OCI-LY3 (cell line): ENCODE results near the gene FGF22.
"Not testable (repeated sequence)": the region's sequence is repeated elsewhere in the genome, so short reads cannot be mapped to it uniquely, and the experiment has no call there.

ENCODE experiments used
- CTCF ChIP-seq: fragments of 200-600, 300-600 bp; sonication (generic); IDR thresholded peaks from 2 replicates; pipeline ENCODE4 v1.5.1; 2014; ENCODE audit warnings: antibody characterized with exemption, low read length, low read depth
- EZH2phosphoT487 ChIP-seq: fragments of 200-600 bp; shearing (Covaris generic); IDR thresholded peaks from 2 replicates; pipeline ENCODE4 v1.6.1; 2018; ENCODE audit warnings: antibody characterized with exemption, mixed run types, low read depth

- TF ChIP-seq CTCF, EZH2phosphoT487: not testable (repeated sequence)
Measured at GRCh38 chr19:668675-669434, 29.2 kb downstream of the FGF22 start.
